Endothelial cell (in vitro differentiated cells): Measurements from ENCODE around the gene CHST3. TPM values are rescaled to one million over a fixed set of nuclear protein-coding genes. Genes with fewer than 3 reads are reported as not detected.

Source experiments
- DNase-seq: peaks from one replicate; pipeline ENCODE4 v3.0.0; 2021; ENCODE audit warnings: low spot score
- H3K27ac Mint-ChIP-seq: one replicate; pipeline ENCODE4 v1.8.0; 2021; ENCODE audit warnings: mixed read lengths, inconsistent platforms; ENCODE audit not compliant: unreplicated experiment
- H3K27me3 Mint-ChIP-seq: one replicate; pipeline ENCODE4 v1.8.0; 2021; ENCODE audit warnings: mild to moderate bottlenecking, moderate library complexity, mixed read lengths, inconsistent platforms; ENCODE audit not compliant: unreplicated experiment
- H3K36me3 Mint-ChIP-seq: one replicate; pipeline ENCODE4 v1.8.0; 2021; ENCODE audit warnings: mild to moderate bottlenecking, low read depth, mixed read lengths, inconsistent platforms; ENCODE audit not compliant: unreplicated experiment
- H3K4me1 Mint-ChIP-seq: one replicate; pipeline ENCODE4 v1.8.0; 2021; ENCODE audit warnings: mild to moderate bottlenecking, mixed read lengths, inconsistent platforms; ENCODE audit not compliant: unreplicated experiment
- H3K4me3 Mint-ChIP-seq: one replicate; pipeline ENCODE4 v1.8.0; 2021; ENCODE audit warnings: mild to moderate bottlenecking, mixed read lengths, inconsistent platforms; ENCODE audit not compliant: unreplicated experiment
- H3K9me3 Mint-ChIP-seq: one replicate; pipeline ENCODE4 v1.8.0; 2021; ENCODE audit warnings: mixed read lengths, inconsistent platforms; ENCODE audit not compliant: unreplicated experiment
- total RNA-seq: library from RNA; stranded (reverse); fragmentation: NEBNext Ultra II Directional; extraction: Animal tissue kit (Norgen Biotek cat#: 25700); gene quantifications from one replicate; pipeline ENCODE4 v1.2.1, GENCODE V29; 2021; ENCODE audit not compliant: unreplicated experiment
- TF ChIP-seq, protein P1 (sequence below): fragments of 200-600 bp; sonication (generic); IDR thresholded peaks from one replicate; pipeline ENCODE4 v1.5.0; 2021; ENCODE audit warnings: antibody characterized with exemption; ENCODE audit not compliant: unreplicated experiment

CHST3 gene
- total RNA-seq, 1 donor from 2014 or later: 3.8 TPM

GRCh38 chr10:71927776-71928592 is 36.2 kb upstream of the CHST3 start:
- Mint-ChIP-seq H3K36me3 (peaks cover 5% of the 10 kb centered on the region), H3K4me3 (no peak overlapping the region), H3K27me3 (peaks cover 1% of the 10 kb centered on the region), H3K4me1 (no peaks in the 10 kb centered on the region), H3K27ac (no peak overlapping the region), H3K9me3 (no peaks in the 10 kb centered on the region)
- TF ChIP-seq, protein P1, sequence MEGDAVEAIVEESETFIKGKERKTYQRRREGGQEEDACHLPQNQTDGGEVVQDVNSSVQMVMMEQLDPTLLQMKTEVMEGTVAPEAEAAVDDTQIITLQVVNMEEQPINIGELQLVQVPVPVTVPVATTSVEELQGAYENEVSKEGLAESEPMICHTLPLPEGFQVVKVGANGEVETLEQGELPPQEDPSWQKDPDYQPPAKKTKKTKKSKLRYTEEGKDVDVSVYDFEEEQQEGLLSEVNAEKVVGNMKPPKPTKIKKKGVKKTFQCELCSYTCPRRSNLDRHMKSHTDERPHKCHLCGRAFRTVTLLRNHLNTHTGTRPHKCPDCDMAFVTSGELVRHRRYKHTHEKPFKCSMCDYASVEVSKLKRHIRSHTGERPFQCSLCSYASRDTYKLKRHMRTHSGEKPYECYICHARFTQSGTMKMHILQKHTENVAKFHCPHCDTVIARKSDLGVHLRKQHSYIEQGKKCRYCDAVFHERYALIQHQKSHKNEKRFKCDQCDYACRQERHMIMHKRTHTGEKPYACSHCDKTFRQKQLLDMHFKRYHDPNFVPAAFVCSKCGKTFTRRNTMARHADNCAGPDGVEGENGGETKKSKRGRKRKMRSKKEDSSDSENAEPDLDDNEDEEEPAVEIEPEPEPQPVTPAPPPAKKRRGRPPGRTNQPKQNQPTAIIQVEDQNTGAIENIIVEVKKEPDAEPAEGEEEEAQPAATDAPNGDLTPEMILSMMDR: no peak
- DNase-seq: no peak

DNA sequence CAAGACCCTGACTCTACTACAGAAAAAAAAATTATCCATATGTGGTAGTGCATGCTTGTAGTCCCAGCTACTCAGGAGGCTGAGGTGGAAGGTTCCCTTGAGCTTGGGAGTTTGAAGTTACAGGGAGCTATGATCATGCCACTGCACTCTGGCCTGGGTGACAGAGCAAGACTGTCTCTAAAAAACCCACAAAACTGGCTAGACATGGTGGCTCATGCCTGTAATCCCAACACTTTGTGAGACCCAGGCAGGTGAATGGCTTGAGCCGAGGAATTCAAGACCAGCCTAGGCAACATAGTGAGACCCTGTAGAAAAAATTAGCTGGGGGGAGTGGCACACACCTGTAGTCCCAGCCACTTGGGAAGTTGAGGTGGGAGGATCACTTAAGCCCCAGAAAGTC is 32.9 kb upstream of the CHST3 start:
- H3K4me3 Mint-ChIP-seq: no peak overlapping the region
- H3K9me3 Mint-ChIP-seq: no peaks in the 10 kb centered on the region
- H3K27me3 Mint-ChIP-seq: no peaks in the 10 kb centered on the region
- H3K4me1 Mint-ChIP-seq: no peaks in the 10 kb centered on the region
- H3K36me3 Mint-ChIP-seq: peaks cover 5% of the 10 kb centered on the region
- TF ChIP-seq, protein P1: no peak
- no peak for DNase-seq
- H3K27ac Mint-ChIP-seq: no peak overlapping the region

GRCh38 chr10:71933651-71934050 is 30.5 kb upstream of the CHST3 start:
- Mint-ChIP-seq H3K27ac (no peak overlapping the region), H3K27me3 (no peaks in the 10 kb centered on the region), H3K9me3 (no peaks in the 10 kb centered on the region), H3K4me3 (no peak overlapping the region), H3K36me3 (peaks cover 5% of the 10 kb centered on the region), H3K4me1 (peaks cover 2% of the 10 kb centered on the region)
- TF ChIP-seq, protein P1: no peak
- no peak for DNase-seq

GRCh38 chr10:71938211-71938610 is 26.0 kb upstream of the CHST3 start:
- Mint-ChIP-seq H3K9me3 (peaks cover 5% of the 10 kb centered on the region), H3K4me1 (peaks cover 4% of the 10 kb centered on the region), H3K27me3 (peaks cover 2% of the 10 kb centered on the region), H3K4me3 (no peak overlapping the region), H3K27ac (no peak overlapping the region), H3K36me3 (no peaks in the 10 kb centered on the region)
- no peak for DNase-seq
- TF ChIP-seq, protein P1: no peak

GRCh38 chr10:71939304-71939703 is 24.9 kb upstream of the CHST3 start:
- no peaks in the 10 kb centered on the region for H3K36me3 Mint-ChIP-seq
- no peak overlapping the region for H3K4me3 Mint-ChIP-seq
- H3K9me3 Mint-ChIP-seq: peaks cover 5% of the 10 kb centered on the region
- TF ChIP-seq, protein P1: no peak
- no peak for DNase-seq
- H3K27ac Mint-ChIP-seq: no peak overlapping the region
- H3K27me3 Mint-ChIP-seq: peaks cover 2% of the 10 kb centered on the region
- peaks cover 4% of the 10 kb centered on the region for H3K4me1 Mint-ChIP-seq
